ENCODE data around the gene CENPM. TPM values are rescaled to one million over a fixed set of nuclear protein-coding genes. Genes with fewer than 3 reads are reported as not detected.

CENPM gene
- total and polyA plus RNA-seq, 4 donors: 0.17 to 26.3 (median 2.3) TPM

GRCh38 chr22:41907436-41908401, 39.2 kb downstream of the CENPM start:
- 90% methylated on average over 10 of the region's 10 CpGs for WGBS
- peaks cover 6 to 13% (median 10%) of the 10 kb centered on the region in 4 donors for H3K4me1 ChIP-seq (ENCODE audit: control insufficient read depth in 4 of 4, insufficient read depth in 4 of 4, low read length in 3 of 4)
- no peaks in the 10 kb centered on the region for H3K9me3 ChIP-seq (ENCODE audit: control insufficient read depth in 4 of 4, low read length in 3 of 4)
- no peak for TF ChIP-seq GABPA (IDR thresholded peaks at IDR 0.05 in 1 of 2, conservative IDR thresholded peaks at IDR 0.05 in 1 of 2)
- no peak for TF ChIP-seq HNF4G (IDR thresholded peaks at IDR 0.05)
- TF ChIP-seq FOXA2 (IDR thresholded peaks at IDR 0.05): no peak
- TF ChIP-seq, protein P1, sequence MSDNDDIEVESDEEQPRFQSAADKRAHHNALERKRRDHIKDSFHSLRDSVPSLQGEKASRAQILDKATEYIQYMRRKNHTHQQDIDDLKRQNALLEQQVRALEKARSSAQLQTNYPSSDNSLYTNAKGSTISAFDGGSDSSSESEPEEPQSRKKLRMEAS (IDR thresholded peaks at IDR 0.05): no peak
- no peak for TF ChIP-seq HNF4A (conservative IDR thresholded peaks at IDR 0.05)
- no peak for DNase-seq (ENCODE audit: low spot score)
- peaks cover 0 to 7% (median 0%) of the 10 kb centered on the region in 4 donors for H3K27me3 ChIP-seq (ENCODE audit: control insufficient read depth in 4 of 4, insufficient read depth in 4 of 4, low read length in 3 of 4)
- H3K4me3 ChIP-seq (ENCODE audit: low read depth in 1 of 3, low read length in 3 of 3): no peak overlapping the region
- H3K36me3 ChIP-seq (ENCODE audit: control insufficient read depth in 4 of 4, insufficient read depth in 3 of 4, low read depth in 1 of 4, low read length in 3 of 4): peaks cover 12 to 24% (median 19%) of the 10 kb centered on the region in 4 donors
- H3K9ac ChIP-seq (ENCODE audit: low read depth in 1 of 2, low read length in 2 of 2): no peak overlapping the region
- H3K27ac ChIP-seq (ENCODE audit: low read depth in 1 of 2, low read length in 2 of 2): no peak overlapping the region

GRCh38 chr22:41906822-41907221, 40.1 kb downstream of the CENPM start:
- Histone ChIP-seq H3K4me1 (ENCODE audit: control insufficient read depth in 4 of 4, insufficient read depth in 4 of 4, low read length in 3 of 4) (peaks cover 10 to 22% (median 17%) of the 10 kb centered on the region in 4 donors), H3K36me3 (ENCODE audit: control insufficient read depth in 4 of 4, insufficient read depth in 3 of 4, low read depth in 1 of 4, low read length in 3 of 4) (peaks cover 12 to 26% (median 19%) of the 10 kb centered on the region in 4 donors), H3K27me3 (ENCODE audit: control insufficient read depth in 4 of 4, insufficient read depth in 4 of 4, low read length in 3 of 4) (peaks cover 0 to 7% (median 0%) of the 10 kb centered on the region in 4 donors)

DNA sequence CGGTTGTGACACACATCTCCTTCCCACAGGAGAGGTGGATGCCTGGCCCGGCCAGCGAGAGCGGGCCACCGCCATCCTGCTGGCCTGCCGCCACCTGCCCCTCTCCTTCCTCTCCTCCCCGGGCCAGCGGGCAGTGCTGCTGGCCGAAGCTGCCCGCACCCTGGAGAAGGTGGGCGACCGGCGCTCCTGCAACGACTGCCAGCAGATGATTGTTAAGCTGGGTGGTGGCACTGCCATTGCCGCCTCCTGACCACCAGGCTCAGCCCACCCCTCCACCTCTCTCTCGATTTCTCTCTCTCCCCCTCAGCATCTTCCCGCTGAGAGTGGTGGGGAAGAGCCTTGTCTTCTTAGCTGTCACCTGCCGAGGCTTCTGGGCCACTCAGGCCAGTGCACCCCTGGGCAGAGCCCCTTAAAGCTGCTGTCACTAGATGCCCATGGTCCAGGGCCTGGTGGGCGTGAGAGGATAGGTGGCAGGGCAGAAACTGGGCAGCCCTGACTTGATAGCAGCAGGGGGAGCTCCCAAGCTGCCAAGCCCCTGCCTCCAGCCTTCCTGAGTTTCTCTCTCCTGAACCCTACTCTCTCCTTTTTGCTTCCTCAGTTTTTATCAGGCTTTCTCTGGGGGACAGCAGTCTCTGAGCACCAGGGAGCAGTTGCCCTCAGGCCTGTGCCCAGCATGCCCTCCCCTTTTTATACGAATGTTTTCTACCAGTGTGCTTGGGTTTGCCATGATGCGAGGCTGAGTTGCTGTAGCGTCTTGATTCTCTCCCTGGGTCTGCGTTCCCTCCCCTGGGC, 41.3 kb downstream of the CENPM start:
- peaks cover 18 to 30% (median 24%) of the 10 kb centered on the region in 4 donors for H3K36me3 ChIP-seq (ENCODE audit: control insufficient read depth in 4 of 4, insufficient read depth in 3 of 4, low read depth in 1 of 4, low read length in 3 of 4)
- DNase-seq (ENCODE audit: low spot score): no peak
- 95% methylated on average over 23 of the region's 23 CpGs for WGBS
- TF ChIP-seq SP1 (IDR thresholded peaks at IDR 0.05) (no peak), JUND (IDR thresholded peaks at IDR 0.05) (no peak), FOXA1 (IDR thresholded peaks at IDR 0.05) (no peak), NR2F2 (IDR thresholded peaks at IDR 0.05) (no peak), HNF4G (IDR thresholded peaks at IDR 0.05) (no peak), RXRA (IDR thresholded peaks at IDR 0.05) (no peak), HNF4A (conservative IDR thresholded peaks at IDR 0.05) (no peak), TAF1 (conservative IDR thresholded peaks at IDR 0.05) (no peak)
- TF ChIP-seq, protein P2, sequence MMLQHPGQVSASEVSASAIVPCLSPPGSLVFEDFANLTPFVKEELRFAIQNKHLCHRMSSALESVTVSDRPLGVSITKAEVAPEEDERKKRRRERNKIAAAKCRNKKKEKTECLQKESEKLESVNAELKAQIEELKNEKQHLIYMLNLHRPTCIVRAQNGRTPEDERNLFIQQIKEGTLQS (IDR thresholded peaks at IDR 0.05): no peak
- TF ChIP-seq, protein P1 (IDR thresholded peaks at IDR 0.05): no peak
- TF ChIP-seq, protein P3, sequence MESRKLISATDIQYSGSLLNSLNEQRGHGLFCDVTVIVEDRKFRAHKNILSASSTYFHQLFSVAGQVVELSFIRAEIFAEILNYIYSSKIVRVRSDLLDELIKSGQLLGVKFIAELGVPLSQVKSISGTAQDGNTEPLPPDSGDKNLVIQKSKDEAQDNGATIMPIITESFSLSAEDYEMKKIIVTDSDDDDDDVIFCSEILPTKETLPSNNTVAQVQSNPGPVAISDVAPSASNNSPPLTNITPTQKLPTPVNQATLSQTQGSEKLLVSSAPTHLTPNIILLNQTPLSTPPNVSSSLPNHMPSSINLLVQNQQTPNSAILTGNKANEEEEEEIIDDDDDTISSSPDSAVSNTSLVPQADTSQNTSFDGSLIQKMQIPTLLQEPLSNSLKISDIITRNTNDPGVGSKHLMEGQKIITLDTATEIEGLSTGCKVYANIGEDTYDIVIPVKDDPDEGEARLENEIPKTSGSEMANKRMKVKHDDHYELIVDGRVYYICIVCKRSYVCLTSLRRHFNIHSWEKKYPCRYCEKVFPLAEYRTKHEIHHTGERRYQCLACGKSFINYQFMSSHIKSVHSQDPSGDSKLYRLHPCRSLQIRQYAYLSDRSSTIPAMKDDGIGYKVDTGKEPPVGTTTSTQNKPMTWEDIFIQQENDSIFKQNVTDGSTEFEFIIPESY (IDR thresholded peaks at IDR 0.05): no peak

More at GRCh38 chr22:41906822-41907221, 40.1 kb downstream of the CENPM start:
- H3K4me3 ChIP-seq (ENCODE audit: low read depth in 1 of 3, low read length in 3 of 3): no peak overlapping the region
- no peak overlapping the region for H3K9ac ChIP-seq (ENCODE audit: low read depth in 1 of 2, low read length in 2 of 2)
- 96% methylated on average over 5 of the region's 5 CpGs for WGBS
- DNase-seq (ENCODE audit: low spot score): no peak
- no peaks in the 10 kb centered on the region for H3K9me3 ChIP-seq (ENCODE audit: control insufficient read depth in 4 of 4, low read length in 3 of 4)
- TF ChIP-seq FOXA2 (IDR thresholded peaks at IDR 0.05) (no peak), RXRA (IDR thresholded peaks at IDR 0.05) (no peak), EGR1 (IDR thresholded peaks at IDR 0.05; ENCODE audit: low read depth in 2 of 2) (no peak), NR2F2 (IDR thresholded peaks at IDR 0.05) (no peak)
- TF ChIP-seq, protein P3 (IDR thresholded peaks at IDR 0.05): no peak
- TF ChIP-seq, protein P2 (IDR thresholded peaks at IDR 0.05): no peak
- no peak overlapping the region for H3K27ac ChIP-seq (ENCODE audit: low read depth in 1 of 2, low read length in 2 of 2)

More for the DNA sequence above, 41.3 kb downstream of the CENPM start:
- Histone ChIP-seq H3K9me3 (ENCODE audit: control insufficient read depth in 4 of 4, low read length in 3 of 4) (no peaks in the 10 kb centered on the region), H3K27ac (ENCODE audit: low read depth in 1 of 2, low read length in 2 of 2) (no peak overlapping the region), H3K9ac (ENCODE audit: low read depth in 1 of 2, low read length in 2 of 2) (no peak overlapping the region), H3K4me3 (ENCODE audit: low read depth in 1 of 3, low read length in 3 of 3) (no peak overlapping the region), H3K4me1 (ENCODE audit: control insufficient read depth in 4 of 4, insufficient read depth in 4 of 4, low read length in 3 of 4) (peaks cover 6 to 30% (median 23%) of the 10 kb centered on the region in 4 donors), H3K27me3 (ENCODE audit: control insufficient read depth in 4 of 4, insufficient read depth in 4 of 4, low read length in 3 of 4) (no peaks in the 10 kb centered on the region)
